AG09319 (cell line): ENCODE results near the gene BNIP2.

ENCODE experiments used
- DNase-seq: peaks from one replicate; pipeline ENCODE4 v3.0.0-alpha.2; 2010; ENCODE audit warnings: low read depth; ENCODE audit errors: extremely low read depth
- TF ChIP-seq, protein P1 (sequence below): IDR thresholded peaks from 2 replicates; pipeline ENCODE4 v1.5.1; 2011; ENCODE audit warnings: low read depth, mild to moderate bottlenecking, inconsistent platforms, low read length, moderate library complexity

BNIP2 gene

DNA sequence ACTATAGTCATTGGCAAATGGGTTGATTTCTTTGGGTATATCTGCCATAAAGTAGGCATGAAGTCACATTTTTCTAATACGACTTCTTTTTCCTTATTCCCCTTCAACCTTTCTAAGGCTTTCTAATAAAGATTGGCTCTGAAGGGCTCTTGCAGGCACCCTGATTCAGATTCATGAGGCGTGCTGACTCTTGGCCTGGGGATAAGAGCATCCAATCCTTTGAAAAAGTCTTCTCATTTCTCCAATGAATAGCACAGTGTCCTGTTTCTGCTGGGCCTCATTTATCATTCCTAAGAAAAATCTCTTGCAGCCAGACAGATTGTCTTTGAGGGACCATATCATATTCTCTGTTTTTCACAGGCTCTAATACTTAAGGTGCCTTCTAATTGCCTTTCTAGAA is 32.3 kb upstream of the BNIP2 start:
- DNase-seq = no peak
- TF ChIP-seq, protein P1, sequence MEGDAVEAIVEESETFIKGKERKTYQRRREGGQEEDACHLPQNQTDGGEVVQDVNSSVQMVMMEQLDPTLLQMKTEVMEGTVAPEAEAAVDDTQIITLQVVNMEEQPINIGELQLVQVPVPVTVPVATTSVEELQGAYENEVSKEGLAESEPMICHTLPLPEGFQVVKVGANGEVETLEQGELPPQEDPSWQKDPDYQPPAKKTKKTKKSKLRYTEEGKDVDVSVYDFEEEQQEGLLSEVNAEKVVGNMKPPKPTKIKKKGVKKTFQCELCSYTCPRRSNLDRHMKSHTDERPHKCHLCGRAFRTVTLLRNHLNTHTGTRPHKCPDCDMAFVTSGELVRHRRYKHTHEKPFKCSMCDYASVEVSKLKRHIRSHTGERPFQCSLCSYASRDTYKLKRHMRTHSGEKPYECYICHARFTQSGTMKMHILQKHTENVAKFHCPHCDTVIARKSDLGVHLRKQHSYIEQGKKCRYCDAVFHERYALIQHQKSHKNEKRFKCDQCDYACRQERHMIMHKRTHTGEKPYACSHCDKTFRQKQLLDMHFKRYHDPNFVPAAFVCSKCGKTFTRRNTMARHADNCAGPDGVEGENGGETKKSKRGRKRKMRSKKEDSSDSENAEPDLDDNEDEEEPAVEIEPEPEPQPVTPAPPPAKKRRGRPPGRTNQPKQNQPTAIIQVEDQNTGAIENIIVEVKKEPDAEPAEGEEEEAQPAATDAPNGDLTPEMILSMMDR = no peak

DNA sequence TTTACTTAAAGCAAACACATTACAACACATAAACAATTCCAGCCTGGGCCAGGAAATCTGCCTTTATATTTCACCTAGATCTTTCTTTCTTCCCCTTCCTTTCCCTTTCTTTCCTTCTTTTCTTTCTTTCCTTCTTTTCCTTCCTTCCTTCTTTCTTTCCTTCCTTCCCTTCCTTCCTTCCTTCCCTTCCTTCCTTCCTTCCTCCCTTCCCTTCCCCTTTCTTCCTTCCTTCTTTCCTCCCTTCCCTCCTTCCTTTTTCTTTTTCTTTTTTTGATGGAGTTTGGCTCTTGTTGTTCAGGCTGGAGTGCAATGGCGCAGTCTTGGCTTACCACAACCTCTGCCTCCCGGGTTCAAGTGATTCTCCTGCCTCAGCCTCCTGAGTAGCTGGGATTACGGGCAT is 24.1 kb upstream of the BNIP2 start:
- DNase-seq = no peak
- TF ChIP-seq, protein P1 = no peak

DNA sequence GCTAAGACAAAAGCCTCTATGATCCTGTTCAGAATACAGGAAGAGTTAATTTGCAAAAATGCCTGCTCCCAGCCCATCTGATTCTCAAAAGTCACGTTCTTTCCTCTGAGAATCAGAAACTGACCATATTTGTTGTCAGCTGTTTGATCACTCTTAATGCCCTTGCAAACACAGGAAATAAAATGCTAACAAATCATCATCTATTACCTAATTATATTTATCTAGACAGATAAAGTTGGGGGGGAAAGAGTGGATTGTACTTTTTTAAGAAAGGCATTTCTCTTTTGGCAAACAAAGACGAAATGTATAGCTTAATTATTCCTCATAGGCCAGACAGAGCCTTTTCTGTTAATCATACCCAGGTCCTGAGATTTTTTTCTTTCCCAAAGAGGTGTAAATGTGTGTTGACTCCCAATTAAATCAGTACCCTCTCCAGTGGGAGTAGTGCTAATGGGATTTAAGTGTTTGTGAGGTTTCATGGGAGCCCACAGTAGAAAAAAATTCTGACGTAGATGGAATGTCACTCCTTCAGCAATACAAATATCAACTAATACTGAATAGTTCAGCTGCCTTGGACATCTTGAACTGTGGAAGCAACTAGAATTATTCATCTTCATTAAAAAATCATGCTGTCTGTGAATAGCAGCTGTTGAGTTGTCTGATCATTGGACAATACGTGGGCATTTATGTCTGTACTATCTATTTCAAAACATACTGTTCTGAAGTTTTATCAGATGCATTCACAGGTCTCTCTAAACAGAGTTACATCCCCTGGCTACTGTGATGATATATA is 22.5 kb upstream of the BNIP2 start:
- DNase-seq = no peak

DNA sequence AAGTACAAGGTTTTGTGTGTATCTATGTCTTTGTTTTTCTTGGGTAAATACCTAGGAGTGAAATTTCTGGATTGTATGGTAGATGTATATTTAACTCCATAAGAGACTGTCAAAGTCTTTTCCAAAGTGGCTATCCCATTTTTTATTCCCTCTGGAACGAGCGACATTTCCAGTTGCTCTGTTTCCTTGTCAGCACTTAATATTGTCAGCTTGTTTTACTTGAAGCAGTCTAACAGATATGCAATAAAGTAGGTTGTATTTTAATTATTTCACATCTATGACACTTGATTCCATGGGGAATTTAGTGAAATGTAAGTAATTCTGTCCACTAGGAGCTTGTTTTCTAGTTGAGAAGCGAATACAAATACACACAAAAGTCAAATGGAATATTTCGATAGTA is 18.5 kb upstream of the BNIP2 start:
- DNase-seq = no peak
- TF ChIP-seq, protein P1 = no peak

More for the DNA sequence above, 22.5 kb upstream of the BNIP2 start:
- TF ChIP-seq, protein P1 = no peak

- TF ChIP-seq, protein P1 = no peak
Observed at GRCh38 chr15:59703979-59704796, 15.1 kb upstream of the BNIP2 start.

GRCh38 chr15:59702351-59702750 is 13.2 kb upstream of the BNIP2 start:
- TF ChIP-seq, protein P1 = no peak

More at GRCh38 chr15:59703979-59704796, 15.1 kb upstream of the BNIP2 start:
- DNase-seq = no peak

DNA sequence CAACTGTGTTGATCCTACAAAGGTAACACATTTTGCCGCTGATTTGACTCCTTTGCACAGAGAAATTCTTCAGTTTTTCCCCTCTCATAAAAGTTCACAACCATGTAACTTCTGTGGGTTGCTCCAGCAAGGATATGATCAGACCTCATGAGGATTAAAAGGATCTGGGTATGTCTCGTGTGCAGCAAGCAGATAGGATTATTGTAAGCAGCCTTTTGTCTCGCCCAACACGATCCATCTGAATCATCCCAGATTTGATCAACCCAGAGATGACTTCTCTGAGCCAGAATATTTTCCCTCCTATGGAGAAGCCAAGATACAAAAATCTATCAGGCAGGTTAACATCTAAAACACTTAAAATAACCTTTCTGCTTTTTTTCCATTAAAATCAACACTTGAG is 12.8 kb upstream of the BNIP2 start:
- no peak for DNase-seq
- TF ChIP-seq, protein P1 = no peak

More at GRCh38 chr15:59702351-59702750, 13.2 kb upstream of the BNIP2 start:
- DNase-seq = no peak
